K562 (cell line): ENCODE results near the gene TPK1.

ENCODE experiments used
- EP300 ChIP-seq: IDR thresholded peaks from 2 replicates; pipeline ENCODE4 v1.6.1; 2012; ENCODE audit warnings: low read length, improper control_type of control experiment
- EZH2 ChIP-seq: IDR thresholded peaks from 2 replicates; pipeline ENCODE4 v1.6.1; 2012; ENCODE audit warnings: low read depth, mild to moderate bottlenecking, inconsistent platforms, low read length, borderline replicate concordance
- KDM1A ChIP-seq, 2 experiments: fragments of 450-650 bp; IDR thresholded peaks; 2 replicates each; pipeline ENCODE4 v1.6.1; 2016; ENCODE audit warnings: mild to moderate bottlenecking in 2 of 2
- POLR2A ChIP-seq: fragments of 450-650 bp; conservative IDR thresholded peaks from 2 replicates; pipeline ENCODE4 v1.6.1; 2016
- POLR2AphosphoS2 ChIP-seq: IDR thresholded peaks from 2 replicates; pipeline ENCODE4 v1.6.1; 2012; ENCODE audit warnings: low read length, improper control_type of control experiment
- RBBP5 ChIP-seq: fragments of 200-600 bp; sonication (generic); IDR thresholded peaks from 2 replicates; pipeline ENCODE4 v1.6.1; 2012; ENCODE audit warnings: borderline replicate concordance, mild to moderate bottlenecking, low read length, control low read depth, inconsistent platforms; ENCODE audit not compliant: insufficient read depth, poor library complexity, severe bottlenecking
- RFX5 ChIP-seq: IDR thresholded peaks from 2 replicates; pipeline ENCODE4 v1.6.1; 2011; ENCODE audit warnings: low read depth, mild to moderate bottlenecking, improper control_type of control experiment, low read length
- SIN3A ChIP-seq, 2 experiments: fragments of 150-350 bp in 1 of 2; IDR thresholded peaks; 2 replicates each; pipeline ENCODE4 v1.6.1; 2011 to 2016; ENCODE audit warnings: borderline replicate concordance in 2 of 2, low read depth in 2 of 2, low read length in 2 of 2, mild to moderate bottlenecking in 2 of 2, moderate library complexity in 2 of 2; ENCODE audit not compliant: control insufficient read depth in 1 of 2
- SP2 ChIP-seq: IDR thresholded peaks from 2 replicates; pipeline ENCODE4 v1.6.1; 2011; ENCODE audit warnings: mild to moderate bottlenecking, low read depth, low read length, moderate library complexity; ENCODE audit not compliant: poor library complexity, severe bottlenecking; ENCODE audit errors: extremely low read depth
- ZNF232 ChIP-seq: sonication (generic); formaldehyde crosslinking; IDR thresholded peaks from 2 replicates; pipeline ENCODE4 v1.8.0; 2022; ENCODE audit warnings: mild to moderate bottlenecking, missing genetic modification reagents
- TF ChIP-seq, protein P1 (sequence below), 2 experiments: fragments of 150-350 bp in 1 of 2; IDR thresholded peaks; 2 replicates each; pipeline ENCODE4 v1.6.1; 2012 to 2016; ENCODE audit warnings: low read depth in 2 of 2, low read length in 2 of 2, mild to moderate bottlenecking in 1 of 2, moderate library complexity in 1 of 2
- TF ChIP-seq, protein P2 (sequence below), 3 experiments: IDR thresholded peaks in 2 of 3; conservative IDR thresholded peaks in 1 of 3; 2 replicates each; pipeline ENCODE4 v1.5.1; 2011 to 2012; ENCODE audit warnings: low read length in 3 of 3, mild to moderate bottlenecking in 3 of 3, control low read depth in 2 of 3, improper control_type of control experiment in 1 of 3, inconsistent platforms in 1 of 3, low read depth in 1 of 3, mixed read lengths in 1 of 3, moderate library complexity in 1 of 3; ENCODE audit not compliant: insufficient read depth in 2 of 3

GRCh38 chr7:144473908-144474307, 361.9 kb downstream of the TPK1 start:
- TF ChIP-seq EZH2 = no peak
- TF ChIP-seq SIN3A (IDR thresholded peaks at IDR 0.05; ENCODE audit: borderline replicate concordance in 2 of 2, control insufficient read depth in 1 of 2, low read depth in 2 of 2, low read length in 2 of 2) = no peak
- no peak for TF ChIP-seq KDM1A (IDR thresholded peaks at IDR 0.05)
- TF ChIP-seq POLR2AphosphoS2 = no peak
- no peak for TF ChIP-seq RBBP5
- TF ChIP-seq ZNF232 (CRISPR knock-in tag) = no peak
- TF ChIP-seq EP300 = no peak
- TF ChIP-seq SP2 = no peak
- TF ChIP-seq, protein P1, sequence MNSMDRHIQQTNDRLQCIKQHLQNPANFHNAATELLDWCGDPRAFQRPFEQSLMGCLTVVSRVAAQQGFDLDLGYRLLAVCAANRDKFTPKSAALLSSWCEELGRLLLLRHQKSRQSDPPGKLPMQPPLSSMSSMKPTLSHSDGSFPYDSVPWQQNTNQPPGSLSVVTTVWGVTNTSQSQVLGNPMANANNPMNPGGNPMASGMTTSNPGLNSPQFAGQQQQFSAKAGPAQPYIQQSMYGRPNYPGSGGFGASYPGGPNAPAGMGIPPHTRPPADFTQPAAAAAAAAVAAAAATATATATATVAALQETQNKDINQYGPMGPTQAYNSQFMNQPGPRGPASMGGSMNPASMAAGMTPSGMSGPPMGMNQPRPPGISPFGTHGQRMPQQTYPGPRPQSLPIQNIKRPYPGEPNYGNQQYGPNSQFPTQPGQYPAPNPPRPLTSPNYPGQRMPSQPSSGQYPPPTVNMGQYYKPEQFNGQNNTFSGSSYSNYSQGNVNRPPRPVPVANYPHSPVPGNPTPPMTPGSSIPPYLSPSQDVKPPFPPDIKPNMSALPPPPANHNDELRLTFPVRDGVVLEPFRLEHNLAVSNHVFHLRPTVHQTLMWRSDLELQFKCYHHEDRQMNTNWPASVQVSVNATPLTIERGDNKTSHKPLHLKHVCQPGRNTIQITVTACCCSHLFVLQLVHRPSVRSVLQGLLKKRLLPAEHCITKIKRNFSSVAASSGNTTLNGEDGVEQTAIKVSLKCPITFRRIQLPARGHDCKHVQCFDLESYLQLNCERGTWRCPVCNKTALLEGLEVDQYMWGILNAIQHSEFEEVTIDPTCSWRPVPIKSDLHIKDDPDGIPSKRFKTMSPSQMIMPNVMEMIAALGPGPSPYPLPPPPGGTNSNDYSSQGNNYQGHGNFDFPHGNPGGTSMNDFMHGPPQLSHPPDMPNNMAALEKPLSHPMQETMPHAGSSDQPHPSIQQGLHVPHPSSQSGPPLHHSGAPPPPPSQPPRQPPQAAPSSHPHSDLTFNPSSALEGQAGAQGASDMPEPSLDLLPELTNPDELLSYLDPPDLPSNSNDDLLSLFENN (IDR thresholded peaks at IDR 0.05; ENCODE audit: low read depth in 2 of 2, low read length in 2 of 2) = no peak
- no peak for TF ChIP-seq RFX5
- no peak for TF ChIP-seq POLR2A
- TF ChIP-seq, protein P2, sequence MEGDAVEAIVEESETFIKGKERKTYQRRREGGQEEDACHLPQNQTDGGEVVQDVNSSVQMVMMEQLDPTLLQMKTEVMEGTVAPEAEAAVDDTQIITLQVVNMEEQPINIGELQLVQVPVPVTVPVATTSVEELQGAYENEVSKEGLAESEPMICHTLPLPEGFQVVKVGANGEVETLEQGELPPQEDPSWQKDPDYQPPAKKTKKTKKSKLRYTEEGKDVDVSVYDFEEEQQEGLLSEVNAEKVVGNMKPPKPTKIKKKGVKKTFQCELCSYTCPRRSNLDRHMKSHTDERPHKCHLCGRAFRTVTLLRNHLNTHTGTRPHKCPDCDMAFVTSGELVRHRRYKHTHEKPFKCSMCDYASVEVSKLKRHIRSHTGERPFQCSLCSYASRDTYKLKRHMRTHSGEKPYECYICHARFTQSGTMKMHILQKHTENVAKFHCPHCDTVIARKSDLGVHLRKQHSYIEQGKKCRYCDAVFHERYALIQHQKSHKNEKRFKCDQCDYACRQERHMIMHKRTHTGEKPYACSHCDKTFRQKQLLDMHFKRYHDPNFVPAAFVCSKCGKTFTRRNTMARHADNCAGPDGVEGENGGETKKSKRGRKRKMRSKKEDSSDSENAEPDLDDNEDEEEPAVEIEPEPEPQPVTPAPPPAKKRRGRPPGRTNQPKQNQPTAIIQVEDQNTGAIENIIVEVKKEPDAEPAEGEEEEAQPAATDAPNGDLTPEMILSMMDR (IDR thresholded peaks at IDR 0.05 in 2 of 3, conservative IDR thresholded peaks at IDR 0.05 in 1 of 3; ENCODE audit: insufficient read depth in 2 of 3, low read depth in 1 of 3, low read length in 3 of 3) = no peak
